Thymus (tissue), 14 donors: Measurements from ENCODE around the gene ACER3. TPM values are rescaled to one million over a fixed set of nuclear protein-coding genes. Genes with fewer than 3 reads are reported as not detected.
"Not testable (repeated sequence)": the region's sequence is repeated elsewhere in the genome, so short reads cannot be mapped to it uniquely, and the experiment has no call there.

Experiments
- DNase-seq, 9 donors: peaks; one replicate each; pipeline ENCODE4 v3.0.0-alpha.2; 2013; ENCODE audit warnings: low spot score in 9 of 9, low read depth in 6 of 9, missing footprints in 1 of 9
- H3K27ac ChIP-seq, 2 donors: one replicate each; pipeline ENCODE4 v1.5.1; 2013; ENCODE audit warnings: control low read depth in 1 of 2, low read depth in 1 of 2, low read length in 1 of 2, mild to moderate bottlenecking in 1 of 2, moderate library complexity in 1 of 2
- H3K27me3 ChIP-seq, 2 donors: one replicate each; pipeline ENCODE4 v1.5.1; 2013; ENCODE audit warnings: low read length in 1 of 2; ENCODE audit not compliant: control insufficient read depth in 2 of 2, insufficient read depth in 1 of 2
- H3K36me3 ChIP-seq, 2 donors: one replicate each; pipeline ENCODE4 v1.5.1; 2013; ENCODE audit warnings: low read length in 1 of 2, mild to moderate bottlenecking in 1 of 2, moderate library complexity in 1 of 2; ENCODE audit not compliant: control insufficient read depth in 2 of 2, insufficient read depth in 2 of 2
- H3K4me1 ChIP-seq, 2 donors: one replicate each; pipeline ENCODE4 v1.5.1; 2013; ENCODE audit warnings: low read length in 2 of 2; ENCODE audit not compliant: control insufficient read depth in 2 of 2, insufficient read depth in 2 of 2
- H3K4me3 ChIP-seq, 2 donors: one replicate each; pipeline ENCODE4 v1.5.1; 2013; ENCODE audit warnings: low read length in 2 of 2, control low read depth in 1 of 2, mild to moderate bottlenecking in 1 of 2
- H3K9me3 ChIP-seq, 2 donors: one replicate each; pipeline ENCODE4 v1.5.1; 2013; ENCODE audit warnings: low read length in 1 of 2, mild to moderate bottlenecking in 1 of 2; ENCODE audit not compliant: control insufficient read depth in 2 of 2, insufficient read depth in 1 of 2
- WGBS: extraction: QIAGEN DNeasy Blood & Tissue Kit; methylation state at CpG from one replicate; pipeline ENCODE4 v1.1.7; 2013; 5-methylcytosine and 5-hydroxymethylcytosine counted together
- long read RNA-seq, 10 donors: transcript quantifications; one replicate each; lab custom pipeline, GENCODE V29; 2026
- polyA plus RNA-seq: library from polyadenylated mRNA; stranded (reverse); fragments of 200-250 nt; gene quantifications from one replicate; pipeline ENCODE4 v1.2.3, GENCODE V29; 2013
- total RNA-seq: library from RNA; stranded (reverse); fragments of 120-200 nt; gene quantifications from one replicate; pipeline ENCODE4 v1.2.4, GENCODE V29; 2013
- donor health status: healthy.

Gene ACER3
- total RNA-seq = 4.2 TPM
- 4.8 TPM for polyA plus RNA-seq
- long read RNA-seq, donor 1 = 0 reads
- long read RNA-seq, donor 2 = 0 reads
- long read RNA-seq, donor 3, full-length matches to known transcripts = 2 of 2 reads
- long read RNA-seq, donor 3, partial matches to known transcripts = 0 of 2 reads
- long read RNA-seq, donor 3, other reads (novel, unspliced or antisense) = 0 of 2 reads
- long read RNA-seq, donor 4, full-length matches to known transcripts = 1 of 1 reads
- long read RNA-seq, donor 4, partial matches to known transcripts = 0 of 1 reads
- long read RNA-seq, donor 4, other reads (novel, unspliced or antisense) = 0 of 1 reads
- long read RNA-seq, donor 5, full-length matches to known transcripts = 6 of 6 reads
- long read RNA-seq, donor 5, partial matches to known transcripts = 0 of 6 reads
- long read RNA-seq, donor 5, other reads (novel, unspliced or antisense) = 0 of 6 reads
- long read RNA-seq, donor 6, full-length matches to known transcripts = 2 of 2 reads
- long read RNA-seq, donor 6, partial matches to known transcripts = 0 of 2 reads
- long read RNA-seq, donor 6, other reads (novel, unspliced or antisense) = 0 of 2 reads
- long read RNA-seq, donor 7 = 0 reads
- long read RNA-seq, donor 8, partial matches to known transcripts = 0 of 1 reads
- long read RNA-seq, donor 8, other reads (novel, unspliced or antisense) = 0 of 1 reads
- long read RNA-seq, donor 9 = 0 reads
- long read RNA-seq, donor 10, full-length matches to known transcripts = 2 of 2 reads
- long read RNA-seq, donor 10, partial matches to known transcripts = 0 of 2 reads
- long read RNA-seq, donor 10, other reads (novel, unspliced or antisense) = 0 of 2 reads

- Histone ChIP-seq H3K9me3 (no peaks in the 10 kb centered on the region), H3K4me3 (peak within 1 kb of the TSS; percentile 71 to 82), H3K27ac (peak within 1 kb of the TSS; percentile 37 to 80), H3K4me1 (peaks cover 8 to 11% of the 10 kb centered on the region in 2 donors), H3K36me3 (no peaks in the 10 kb centered on the region), H3K27me3 (no peaks in the 10 kb centered on the region)
- peak; percentile 11 to 82 (median 68) for DNase-seq
- WGBS = 3% methylated on average over 73 of the region's 73 CpGs
Measured at GRCh38 chr11:76860539-76861475, at the start of gene ACER3. Gene ACER3, plus strand, starts transcription at chr11:76860918. Its CDS starts 59 bp downstream, at chr11:76860977.

GRCh38 chr11:76811259-76811658 lies 49.5 kb upstream of the ACER3 start:
- DNase-seq = no peak
- Histone ChIP-seq H3K27ac (no peak overlapping the region), H3K9me3 (peaks cover 0 to 7% of the 10 kb centered on the region in 2 donors), H3K4me3 (no peak overlapping the region), H3K27me3 (peaks cover 0 to 11% of the 10 kb centered on the region in 2 donors), H3K36me3 (no peaks in the 10 kb centered on the region), H3K4me1 (peaks cover 0 to 3% of the 10 kb centered on the region in 2 donors)
- WGBS = 98% methylated on average over 4 of the region's 4 CpGs

- H3K27ac ChIP-seq = no peak overlapping the region
- DNase-seq = no peak
- no peaks in the 10 kb centered on the region for H3K36me3 ChIP-seq
- WGBS = over 99% methylated on average over 2 of the region's 2 CpGs
- no peak overlapping the region for H3K4me3 ChIP-seq
- H3K4me1 ChIP-seq = no peaks in the 10 kb centered on the region
- peaks cover 0 to 14% of the 10 kb centered on the region in 2 donors for H3K9me3 ChIP-seq
- no peaks in the 10 kb centered on the region for H3K27me3 ChIP-seq
Measured at GRCh38 chr11:76814414-76814813, 46.3 kb upstream of the ACER3 start.

GRCh38 chr11:76815678-76816077 lies 45.0 kb upstream of the ACER3 start:
- 95% methylated on average over 7 of the region's 7 CpGs for WGBS
- not testable (repeated sequence) for H3K27me3 ChIP-seq, DNase-seq, H3K4me3 ChIP-seq, H3K27ac ChIP-seq, H3K4me1 ChIP-seq, H3K36me3 ChIP-seq
- peaks cover 0 to 14% of the 10 kb centered on the region in 2 donors for H3K9me3 ChIP-seq

GRCh38 chr11:76820184-76820566 lies 40.5 kb upstream of the ACER3 start:
- WGBS = 96% methylated on average over 1 of the region's 1 CpG
- no peaks in the 10 kb centered on the region for H3K36me3 ChIP-seq

GRCh38 chr11:76821396-76821795 lies 39.3 kb upstream of the ACER3 start:
- H3K4me1 ChIP-seq, H3K9me3 ChIP-seq, H3K36me3 ChIP-seq, H3K27ac ChIP-seq, H3K27me3 ChIP-seq, H3K4me3 ChIP-seq, DNase-seq: not testable (repeated sequence)
- 95% methylated on average over 28 of the region's 29 CpGs for WGBS

More at GRCh38 chr11:76820184-76820566, 40.5 kb upstream of the ACER3 start:
- Histone ChIP-seq H3K9me3 (peaks cover 0 to 10% of the 10 kb centered on the region in 2 donors), H3K4me3 (no peak overlapping the region), H3K4me1 (peaks cover 0 to 3% of the 10 kb centered on the region in 2 donors), H3K27ac (no peak overlapping the region), H3K27me3 (no peaks in the 10 kb centered on the region)
- no peak for DNase-seq

- WGBS = 96% methylated on average over 1 of the region's 1 CpG
- no peak overlapping the region for H3K27ac ChIP-seq
- peaks cover 0 to 5% of the 10 kb centered on the region in 2 donors for H3K9me3 ChIP-seq
- no peaks in the 10 kb centered on the region for H3K36me3 ChIP-seq
- no peaks in the 10 kb centered on the region for H3K27me3 ChIP-seq
- DNase-seq = no peak
- no peak overlapping the region for H3K4me3 ChIP-seq
- peaks cover 0 to 3% of the 10 kb centered on the region in 2 donors for H3K4me1 ChIP-seq
Measured at GRCh38 chr11:76822406-76822805, 38.3 kb upstream of the ACER3 start.

- H3K4me1 ChIP-seq = peaks cover 0 to 3% of the 10 kb centered on the region in 2 donors
- no peak overlapping the region for H3K4me3 ChIP-seq
- peak overlapping the region in 1 of 2 donors; percentile 34 for H3K27ac ChIP-seq
- no peaks in the 10 kb centered on the region for H3K36me3 ChIP-seq
- no peaks in the 10 kb centered on the region for H3K27me3 ChIP-seq
- H3K9me3 ChIP-seq = peaks cover 0 to 5% of the 10 kb centered on the region in 2 donors
- 78% methylated on average over 9 of the region's 9 CpGs for WGBS
- DNase-seq = no peak
Measured at GRCh38 chr11:76823481-76824028, 37.2 kb upstream of the ACER3 start.
